ENCODE results near the gene USP34.
"Not testable (repeated sequence)": the region's sequence is repeated elsewhere in the genome, so short reads cannot be mapped to it uniquely, and the experiment has no call there.

Gene USP34

GRCh38 chr2:61470965-61471904 lies at the start of gene USP34:
USP34 (minus strand) TSS chr2:61471087; CDS start chr2:61470692, 395 bp downstream.
- DNase-seq: peak; percentile 75

GRCh38 chr2:61520261-61520660 lies 49.4 kb upstream of the USP34 start:
- DNase-seq: no peak

GRCh38 chr2:61512768-61513398 lies 42.0 kb upstream of the USP34 start:
- no peak for DNase-seq

GRCh38 chr2:61510674-61511671 lies 40.1 kb upstream of the USP34 start:
- no peak for DNase-seq

GRCh38 chr2:61504949-61505348 lies 34.1 kb upstream of the USP34 start:
- DNase-seq: no peak

- DNase-seq: no peak
Observed at GRCh38 chr2:61499060-61499459, 28.2 kb upstream of the USP34 start.

- DNase-seq: no peak
Observed at GRCh38 chr2:61493523-61493942, 22.6 kb upstream of the USP34 start.

GRCh38 chr2:61492476-61492875 lies 21.6 kb upstream of the USP34 start:
- no peak for DNase-seq

- DNase-seq: no peak
Observed at GRCh38 chr2:61485281-61485680, 14.4 kb upstream of the USP34 start.

- DNase-seq: no peak
Observed at GRCh38 chr2:61478086-61478485, 7.2 kb upstream of the USP34 start.

- not testable (repeated sequence) for DNase-seq
Observed at GRCh38 chr2:61476929-61477589, 6.2 kb upstream of the USP34 start.

- no peak for DNase-seq
Observed at GRCh38 chr2:61471905-61472805, 1.3 kb upstream of the USP34 start.

GRCh38 chr2:61470122-61470951 lies 550 bp downstream of the USP34 start:
- no peak for DNase-seq

GRCh38 chr2:61469424-61470121 lies 1.3 kb downstream of the USP34 start:
- DNase-seq: no peak

GRCh38 chr2:61468231-61468630 lies 2.7 kb downstream of the USP34 start:
- not testable (repeated sequence) for DNase-seq

GRCh38 chr2:61465045-61465444 lies 5.8 kb downstream of the USP34 start:
- no peak for DNase-seq

- DNase-seq: no peak
Observed at GRCh38 chr2:61463769-61464475, 7.0 kb downstream of the USP34 start.

- DNase-seq: no peak
Observed at GRCh38 chr2:61461404-61461803, 9.5 kb downstream of the USP34 start.

GRCh38 chr2:61460163-61460562 lies 10.7 kb downstream of the USP34 start:
- DNase-seq: no peak

Measured in SIG-M5 (cell line).